A549 (cell line): ENCODE data around the gene SYCP2. TPM values are rescaled to one million over a fixed set of nuclear protein-coding genes. Genes with fewer than 3 reads are reported as not detected.
A peak's percentile ranks its signal among the peaks of the same experiment; 100 is the strongest.

Experiments used
- ATAC-seq, 2 experiments: fragments of 200-7000 bp in 1 of 2; fragments of >200 bp in 1 of 2; cut with Nextera tagmentation in 1 of 2; cut with Tn5 transposase in 1 of 2; 3 replicates each; pipeline versions ENCODE4 v1.8.0 to v1.9.1; 2018 to 2020; ENCODE audit warnings: mild to moderate bottlenecking in 1 of 2, moderate library complexity in 1 of 2
- CTCF ChIA-PET: fragments of 300-600 bp; sonication (Branson Sonifier 250); formaldehyde crosslinking; extraction: SDS; loops from one replicate; lab custom pipeline; 2021; ENCODE audit warnings: antibody characterized with exemption, inconsistent platforms; lab: Yijun Ruan, JAX
- POLR2A ChIA-PET: fragments of 350-600 bp; formaldehyde crosslinking; extraction: SDS; loops from one replicate; lab custom pipeline; 2021; ENCODE audit warnings: antibody characterized with exemption, inconsistent platforms; lab: Yijun Ruan, JAX
- DNase-seq, 2 experiments: peaks; one replicate each; pipeline versions ENCODE4 v3.0.0 to v3.0.0-alpha.2; 2011 to 2016; ENCODE audit warnings: low read depth in 1 of 2, low spot score in 1 of 2
- FAIRE-seq: peaks from 2 replicates; lab custom pipeline; 2011; peaks lifted over from hg19 to GRCh38; lab: Jason Lieb, UNC
- H3K27ac ChIP-seq, 2 experiments: fragments of >200 bp; sonication (Bioruptor Twin); formaldehyde crosslinking; 3 replicates each; pipeline ENCODE4 v1.5.1; 2016 to 2017
- H3K4me1 ChIP-seq: fragments of >200 bp; sonication (Bioruptor Twin); formaldehyde crosslinking; 3 replicates; pipeline ENCODE4 v1.6.1; 2016
- H3K4me2 ChIP-seq: fragments of >200 bp; sonication (Bioruptor Twin); formaldehyde crosslinking; 3 replicates; pipeline ENCODE4 v1.6.1; 2016
- H3K4me3 ChIP-seq: fragments of >200 bp; sonication (Bioruptor Twin); formaldehyde crosslinking; 3 replicates; pipeline ENCODE4 v1.5.1; 2016
- H3K9me3 ChIP-seq: fragments of >200 bp; sonication (Bioruptor Twin); formaldehyde crosslinking; 3 replicates; pipeline ENCODE4 v1.6.1; 2016
- ATOH8 ChIP-seq: fragments of 250-450 bp; sonication (Bioruptor Pico); IDR thresholded peaks from 2 replicates; pipeline ENCODE4 v1.5.0; 2020; ENCODE audit warnings: low read depth, mild to moderate bottlenecking, moderate library complexity
- CBX2 ChIP-seq: fragments of 200-600 bp; sonication (generic); IDR thresholded peaks from 2 replicates; pipeline ENCODE4 v1.6.1; 2016; ENCODE audit warnings: low read depth, mild to moderate bottlenecking, borderline replicate concordance
- CEBPB ChIP-seq, 2 experiments: fragments of >200 bp in 1 of 2; sonication (Bioruptor Twin) in 1 of 2; formaldehyde crosslinking in 1 of 2; IDR thresholded peaks; 2 replicates each; pipeline ENCODE4 v1.6.1; 2012 to 2016
- CHD4 ChIP-seq: fragments of 200-600 bp; sonication (generic); IDR thresholded peaks from 2 replicates; pipeline ENCODE4 v1.6.1; 2016; ENCODE audit warnings: antibody characterized with exemption, mild to moderate bottlenecking, borderline replicate concordance
- EHF ChIP-seq: fragments of 250-450 bp; sonication (Bioruptor Pico); IDR thresholded peaks from 2 replicates; pipeline ENCODE4 v1.5.0; 2020; ENCODE audit warnings: mild to moderate bottlenecking
- ESRRA ChIP-seq: fragments of 150-350 bp; IDR thresholded peaks from 2 replicates; pipeline ENCODE4 v1.6.1; 2014; ENCODE audit warnings: mild to moderate bottlenecking, low read length, borderline replicate concordance
- FOSB ChIP-seq: fragments of 250-450 bp; sonication (Bioruptor Pico); IDR thresholded peaks from 2 replicates; pipeline ENCODE4 v1.5.0; 2020; ENCODE audit warnings: mild to moderate bottlenecking, moderate library complexity
- FOXS1 ChIP-seq: fragments of 250-450 bp; sonication (Bioruptor Pico); IDR thresholded peaks from 2 replicates; pipeline ENCODE4 v1.5.0; 2020; ENCODE audit warnings: mild to moderate bottlenecking, moderate library complexity
- HDAC2 ChIP-seq: fragments of 200-600 bp; sonication (generic); IDR thresholded peaks from 2 replicates; pipeline ENCODE4 v1.6.1; 2016
- HES2 ChIP-seq: fragments of >200 bp; sonication (Bioruptor Twin); formaldehyde crosslinking; IDR thresholded peaks from 2 replicates; pipeline ENCODE4 v1.6.1; 2016
- HMGXB4 ChIP-seq: fragments of 250-450 bp; sonication (Bioruptor Pico); IDR thresholded peaks from 2 replicates; pipeline ENCODE4 v1.5.0; 2021; ENCODE audit warnings: mild to moderate bottlenecking, moderate library complexity, borderline replicate concordance
- HOXA7 ChIP-seq: fragments of 250-450 bp; sonication (Bioruptor Pico); IDR thresholded peaks from 2 replicates; pipeline ENCODE4 v1.5.0; 2020; ENCODE audit warnings: mild to moderate bottlenecking, moderate library complexity
- HOXB13 ChIP-seq: fragments of 250-450 bp; sonication (Bioruptor Pico); IDR thresholded peaks from 2 replicates; pipeline ENCODE4 v1.5.0; 2020; ENCODE audit warnings: low read depth, mild to moderate bottlenecking, moderate library complexity
- JUN ChIP-seq, 2 experiments: fragments of >200 bp; sonication (Bioruptor Twin); formaldehyde crosslinking; IDR thresholded peaks; 2 replicates in 1 of 2; 3 replicates in 1 of 2; pipeline ENCODE4 v1.6.1; 2016 to 2017
- JUNB ChIP-seq: fragments of >200 bp; sonication (Bioruptor Twin); formaldehyde crosslinking; IDR thresholded peaks from 2 replicates; pipeline ENCODE4 v1.6.1; 2016
- KDM1A ChIP-seq: fragments of 200-600 bp; sonication (generic); IDR thresholded peaks from 2 replicates; pipeline ENCODE4 v1.6.1; 2016; ENCODE audit warnings: low read depth, mild to moderate bottlenecking
- MAFK ChIP-seq: fragments of 450-650 bp; IDR thresholded peaks from 2 replicates; pipeline ENCODE4 v1.6.1; 2014; ENCODE audit not compliant: partially characterized antibody
- MAZ ChIP-seq: fragments of 150-350 bp; IDR thresholded peaks from 2 replicates; pipeline ENCODE4 v1.6.1; 2014; ENCODE audit warnings: antibody characterized with exemption, low read depth, low read length, borderline replicate concordance
- MYC ChIP-seq: IDR thresholded peaks from 2 replicates; pipeline ENCODE4 v1.6.1; 2012; ENCODE audit warnings: mild to moderate bottlenecking, inconsistent platforms, low read length, improper control_type of control experiment, borderline replicate concordance
- NFE2L2 ChIP-seq: fragments of 150-350 bp; conservative IDR thresholded peaks from 2 replicates; pipeline ENCODE4 v1.6.1; 2014; ENCODE audit warnings: low read length
- PHF8 ChIP-seq: fragments of 200-600 bp; sonication (generic); IDR thresholded peaks from 2 replicates; pipeline ENCODE4 v1.6.1; 2016; ENCODE audit warnings: low read depth, mild to moderate bottlenecking, antibody characterized with exemption, moderate library complexity, borderline replicate concordance
- RARB ChIP-seq: fragments of 250-450 bp; sonication (Bioruptor Pico); IDR thresholded peaks from 2 replicates; pipeline ENCODE4 v1.8.0; 2021; ENCODE audit warnings: mild to moderate bottlenecking, moderate library complexity
- RCOR1 ChIP-seq: fragments of 150-350 bp; IDR thresholded peaks from 2 replicates; pipeline ENCODE4 v1.6.1; 2014; ENCODE audit warnings: antibody characterized with exemption, low read length, low read depth
- SMC3 ChIP-seq: fragments of >200 bp; sonication (Bioruptor Twin); formaldehyde crosslinking; IDR thresholded peaks from 3 replicates; pipeline ENCODE4 v1.6.1; 2018; ENCODE audit warnings: inconsistent platforms
- TP53 ChIP-seq: fragments of 250-450 bp; sonication (Bioruptor Pico); IDR thresholded peaks from 2 replicates; pipeline ENCODE4 v1.5.0; 2021; ENCODE audit warnings: mild to moderate bottlenecking, moderate library complexity
- USF2 ChIP-seq: fragments of 450-650 bp; IDR thresholded peaks from 2 replicates; pipeline ENCODE4 v1.6.1; 2014; ENCODE audit warnings: antibody characterized with exemption
- ZC3H11A ChIP-seq: fragments of 450-650 bp; IDR thresholded peaks from 2 replicates; pipeline ENCODE4 v1.6.1; 2014; ENCODE audit warnings: antibody characterized with exemption, mild to moderate bottlenecking
- ZFP36 ChIP-seq: fragments of 450-650 bp; IDR thresholded peaks from 2 replicates; pipeline ENCODE4 v1.6.1; 2014; ENCODE audit warnings: borderline replicate concordance; ENCODE audit not compliant: partially characterized antibody
- WGBS: methylation state at CpG from one replicate; pipeline ENCODE4 v1.1.6; 2017; ENCODE audit errors: missing lambda C conversion rate; 5-methylcytosine and 5-hydroxymethylcytosine counted together
- polyA plus RNA-seq, 4 experiments: library from polyadenylated mRNA; depleted of rRNA in 3 of 4; stranded (reverse); fragments of >200 nt; fragmentation: RNase III in 1 of 4; extraction: RNeasy Plus Mini Kit Qiagen cat#74134 plus additional on column Dnase treatment in 1 of 4; gene quantifications; 2 replicates in 3 of 4; 3 replicates in 1 of 4; pipeline ENCODE4 v1.2.3, GENCODE V29; 2011 to 2017

The SYCP2 gene
- polyA plus RNA-seq, 2 of the 4 experiments (the other 2 are of a cell fraction) = 0.52 to 2.1 TPM

GRCh38 chr20:59923514-59923913 lies 9.9 kb downstream of the SYCP2 start:
- ChIA-PET CTCF (interaction anchor here (0.6 to 1.7 kb wide), 2 partner anchors 11 to 140 kb away, joined by 3 to 5 read pairs; partner anchors contain the start of gene SYCP2), POLR2A (no interaction called here)
- ATAC-seq = no peak
- H3K9me3 ChIP-seq = no peaks in the 10 kb centered on the region
- no peak overlapping the region for H3K4me2 ChIP-seq
- no peak for DNase-seq
- H3K27ac ChIP-seq = no peak overlapping the region
- H3K4me3 ChIP-seq = no peak overlapping the region
- WGBS = 86% methylated on average over 1 of the region's 1 CpG
- peaks cover 12% of the 10 kb centered on the region; the same call in 1 of the 3 replicates for H3K4me1 ChIP-seq
- FAIRE-seq = no peak
- TF ChIP-seq HES2 (no peak), ATOH8 (CRISPR knock-in tag) (no peak), ESRRA (no peak), MAZ (no peak), HOXA7 (CRISPR knock-in tag) (no peak), HMGXB4 (CRISPR knock-in tag) (no peak), ZFP36 (no peak), ZC3H11A (no peak)

GRCh38 chr20:59920944-59921343 lies 12.5 kb downstream of the SYCP2 start:
- H3K27ac ChIP-seq = no peak overlapping the region
- peaks cover 12% of the 10 kb centered on the region; the same call in 1 of the 3 replicates for H3K4me1 ChIP-seq
- DNase-seq (no peak), ATAC-seq (no peak), FAIRE-seq (no peak)
- ChIA-PET POLR2A (no interaction called here), CTCF (no interaction called here)
- peak overlapping the region; percentile 7; the same call in 2 of the 3 replicates for H3K4me2 ChIP-seq
- no peak for TF ChIP-seq FOXS1 (CRISPR knock-in tag)
- TF ChIP-seq USF2 = no peak
- TF ChIP-seq NFE2L2 = no peak
- no peak for TF ChIP-seq RARB
- no peak for TF ChIP-seq MAFK
- TF ChIP-seq JUNB = no peak
- no peak for TF ChIP-seq CBX2
- TF ChIP-seq ESRRA = no peak
- no peak for TF ChIP-seq KDM1A
- TF ChIP-seq CEBPB (IDR thresholded peaks at IDR 0.05) = no peak
- TF ChIP-seq FOSB (CRISPR knock-in tag) = no peak
- TF ChIP-seq EHF (CRISPR knock-in tag) = no peak
- H3K4me3 ChIP-seq = no peak overlapping the region
- no peaks in the 10 kb centered on the region for H3K9me3 ChIP-seq

GRCh38 chr20:59912609-59913008 lies 20.8 kb downstream of the SYCP2 start:
- 70% methylated on average over 4 of the region's 4 CpGs for WGBS
- no peak overlapping the region for H3K4me3 ChIP-seq
- no peak for DNase-seq
- no peak for ATAC-seq
- no peaks in the 10 kb centered on the region for H3K9me3 ChIP-seq
- no peaks in the 10 kb centered on the region for H3K4me1 ChIP-seq
- H3K4me2 ChIP-seq = no peak overlapping the region
- POLR2A ChIA-PET = no interaction called here
- H3K27ac ChIP-seq = no peak overlapping the region
- no peak for FAIRE-seq
- CTCF ChIA-PET = interaction anchor here (1.2 to 1.7 kb wide), 2 partner anchors 21 to 28 kb away, joined by 3 to 6 read pairs; partner anchors contain the start of genes FAM217B, PPP1R3D and SYCP2
- TF ChIP-seq USF2 (no peak), ESRRA (no peak), RARB (no peak), CEBPB (IDR thresholded peaks at IDR 0.05) (no peak), HES2 (no peak), SMC3 (no peak), TP53 (CRISPR knock-in tag) (no peak), RCOR1 (no peak), PHF8 (no peak), HOXB13 (CRISPR knock-in tag) (no peak), EHF (CRISPR knock-in tag) (no peak), MYC (no peak), HDAC2 (no peak), CHD4 (no peak), ZFP36 (no peak), JUN (IDR thresholded peaks at IDR 0.05) (no peak)
